ENCODE data around the gene LBHD2. TPM values are rescaled to one million over a fixed set of nuclear protein-coding genes. Genes with fewer than 3 reads are reported as not detected.

LBHD2 gene
- polyA plus RNA-seq, 1 donor (not counting 4 experiments of a cell fraction or from before 2014, with no cell fraction given), result not detected

DNA sequence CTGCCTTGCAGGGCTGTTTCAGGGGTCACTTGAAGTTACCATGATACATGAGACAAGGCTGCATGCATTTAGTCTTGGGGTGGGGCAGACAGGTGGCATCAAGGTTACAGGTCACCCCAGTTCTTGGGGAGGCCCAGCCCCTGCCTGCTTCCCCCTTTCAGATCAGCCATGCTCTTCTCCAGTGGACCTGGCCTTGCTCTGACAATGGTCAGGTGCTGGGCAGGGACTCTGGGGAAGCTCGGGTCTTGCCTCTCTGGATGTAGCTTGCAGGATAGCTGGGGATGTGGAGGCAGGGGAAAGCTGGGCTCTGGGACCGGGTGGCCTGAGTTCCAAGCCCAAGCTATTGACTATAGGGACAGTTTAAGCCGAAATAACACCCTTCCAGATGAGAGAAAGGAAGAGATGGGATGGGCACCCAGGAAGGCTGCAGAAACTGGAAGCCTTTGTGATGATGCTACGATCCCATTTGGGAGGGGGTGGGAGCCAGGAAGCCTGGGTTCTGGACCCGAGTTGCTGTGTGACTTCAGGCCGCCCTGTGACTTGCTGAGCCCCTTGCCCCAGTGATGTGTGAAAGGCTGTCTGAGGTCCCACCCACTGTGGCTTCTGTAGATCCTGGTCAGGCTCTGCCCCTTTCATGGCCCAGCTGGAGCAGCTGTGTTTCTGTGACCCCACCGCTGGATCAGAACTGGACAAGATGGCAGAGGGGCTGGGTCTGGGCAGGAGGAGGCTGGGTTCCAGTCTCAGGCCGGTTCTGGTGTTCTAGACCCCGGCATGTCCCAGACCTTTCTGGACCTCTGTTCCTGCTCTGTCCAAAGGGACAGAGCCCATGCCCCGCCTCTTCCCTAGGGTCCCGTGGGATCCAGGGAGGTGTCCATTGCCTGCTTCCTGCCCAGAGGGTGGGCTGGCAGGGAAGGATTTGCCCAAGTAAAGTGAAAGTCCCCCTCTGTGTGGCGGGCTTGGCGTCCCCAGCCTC, 41.4 kb downstream of the LBHD2 start:
- Histone ChIP-seq H3K27me3 (ENCODE audit: control insufficient read depth, extremely low read depth, insufficient read depth, low read length) (peaks cover 54% of the 10 kb centered on the region), H3K79me2 (ENCODE audit: control insufficient read depth, insufficient read depth, low read length) (no peaks in the 10 kb centered on the region), H3K9me1 (ENCODE audit: control insufficient read depth, extremely low read depth, insufficient read depth, low read length) (no peaks in the 10 kb centered on the region), H3K9ac (ENCODE audit: control insufficient read depth, extremely low read depth, insufficient read depth, low read length) (no peak overlapping the region), H3K4me3 (ENCODE audit: control insufficient read depth in 2 of 3, extremely low read depth in 1 of 3, insufficient read depth in 2 of 3, low read depth in 1 of 3, low read length in 3 of 3) (no peak overlapping the region), H3K4me2 (ENCODE audit: control insufficient read depth, extremely low read depth, insufficient read depth, low read depth, low read length) (no peak overlapping the region), H2AFZ (ENCODE audit: control insufficient read depth, low read length) (no peak overlapping the region), H3K36me3 (ENCODE audit: control insufficient read depth in 2 of 2, extremely low read depth in 1 of 2, insufficient read depth in 2 of 2, low read length in 2 of 2) (no peaks in the 10 kb centered on the region), H3K9me3 (ENCODE audit: control insufficient read depth, low read depth, low read length) (no peaks in the 10 kb centered on the region), H4K20me1 (ENCODE audit: control insufficient read depth, extremely low read depth, insufficient read depth, low read length) (peaks cover 2% of the 10 kb centered on the region), H3K27ac (ENCODE audit: control insufficient read depth, insufficient read depth, low read length) (no peak overlapping the region), H3K4me1 (ENCODE audit: control insufficient read depth, extremely low read depth, insufficient read depth, low read length) (peaks cover 36% of the 10 kb centered on the region)
- FAIRE-seq, result no peak
- dilution Hi-C loops (cut with MboI; ENCODE audit: extremely low pct_ligation_motif_present, low sequenced_read_pairs), result no loop called here
- TF ChIP-seq, protein P1, sequence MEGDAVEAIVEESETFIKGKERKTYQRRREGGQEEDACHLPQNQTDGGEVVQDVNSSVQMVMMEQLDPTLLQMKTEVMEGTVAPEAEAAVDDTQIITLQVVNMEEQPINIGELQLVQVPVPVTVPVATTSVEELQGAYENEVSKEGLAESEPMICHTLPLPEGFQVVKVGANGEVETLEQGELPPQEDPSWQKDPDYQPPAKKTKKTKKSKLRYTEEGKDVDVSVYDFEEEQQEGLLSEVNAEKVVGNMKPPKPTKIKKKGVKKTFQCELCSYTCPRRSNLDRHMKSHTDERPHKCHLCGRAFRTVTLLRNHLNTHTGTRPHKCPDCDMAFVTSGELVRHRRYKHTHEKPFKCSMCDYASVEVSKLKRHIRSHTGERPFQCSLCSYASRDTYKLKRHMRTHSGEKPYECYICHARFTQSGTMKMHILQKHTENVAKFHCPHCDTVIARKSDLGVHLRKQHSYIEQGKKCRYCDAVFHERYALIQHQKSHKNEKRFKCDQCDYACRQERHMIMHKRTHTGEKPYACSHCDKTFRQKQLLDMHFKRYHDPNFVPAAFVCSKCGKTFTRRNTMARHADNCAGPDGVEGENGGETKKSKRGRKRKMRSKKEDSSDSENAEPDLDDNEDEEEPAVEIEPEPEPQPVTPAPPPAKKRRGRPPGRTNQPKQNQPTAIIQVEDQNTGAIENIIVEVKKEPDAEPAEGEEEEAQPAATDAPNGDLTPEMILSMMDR (optimal IDR thresholded peaks at IDR 0.05 in 1 of 3, IDR thresholded peaks at IDR 0.05 in 1 of 3, conservative IDR thresholded peaks at IDR 0.05 in 1 of 3; ENCODE audit: extremely low read depth in 1 of 3, insufficient read depth in 2 of 3, low read length in 3 of 3), result no peak
- no peak for DNase-seq (ENCODE audit: low read depth, low spot score)

DNA sequence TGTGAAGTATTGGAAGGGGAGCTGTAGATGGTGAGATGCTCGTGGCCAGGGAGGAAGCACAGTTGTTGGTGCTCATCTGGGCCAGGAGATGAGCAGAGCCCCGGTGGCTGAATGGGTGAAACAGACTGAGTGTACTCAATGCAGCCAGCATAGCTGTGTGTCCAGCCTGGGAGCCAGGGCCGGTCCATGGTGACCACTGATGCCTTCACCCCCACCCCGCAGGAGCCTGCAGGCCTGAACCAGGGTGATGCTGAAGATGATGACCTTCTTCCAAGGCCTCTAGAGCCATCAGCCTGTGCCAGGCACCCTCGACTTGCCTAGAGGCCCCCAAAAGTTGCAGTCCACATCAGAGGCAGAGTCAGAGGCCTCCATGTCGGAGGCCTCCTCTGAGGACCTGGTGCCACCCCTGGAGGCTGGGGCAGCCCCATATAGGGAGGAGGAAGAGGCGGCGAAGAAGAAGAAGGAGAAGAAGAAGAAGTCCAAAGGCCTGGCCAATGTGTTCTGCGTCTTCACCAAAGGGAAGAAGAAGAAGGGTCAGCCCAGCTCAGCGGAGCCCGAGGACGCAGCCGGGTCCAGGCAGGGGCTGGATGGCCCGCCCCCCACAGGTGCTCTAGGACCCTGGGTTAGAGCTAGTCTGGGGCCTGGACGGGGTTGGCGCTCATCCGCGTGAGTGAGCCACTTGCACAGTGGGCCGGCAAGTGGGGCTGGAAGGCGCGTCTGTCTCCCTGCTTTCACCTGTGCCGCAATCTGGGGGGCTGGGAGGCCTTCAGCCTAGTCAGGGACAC, 42.3 kb downstream of the LBHD2 start:
- no peak for DNase-seq (ENCODE audit: low read depth, low spot score)
- TF ChIP-seq, protein P1 (optimal IDR thresholded peaks at IDR 0.05 in 1 of 3, IDR thresholded peaks at IDR 0.05 in 1 of 3, conservative IDR thresholded peaks at IDR 0.05 in 1 of 3; ENCODE audit: extremely low read depth in 1 of 3, insufficient read depth in 2 of 3, low read length in 3 of 3), result no peak
- no peak for TF ChIP-seq EZH2 (IDR thresholded peaks at IDR 0.05; ENCODE audit: low read length)
- Histone ChIP-seq H3K4me3 (ENCODE audit: control insufficient read depth in 2 of 3, extremely low read depth in 1 of 3, insufficient read depth in 2 of 3, low read depth in 1 of 3, low read length in 3 of 3) (peak overlapping the region; percentile 10 to 34 (median 20)), H4K20me1 (ENCODE audit: control insufficient read depth, extremely low read depth, insufficient read depth, low read length) (peaks cover 2% of the 10 kb centered on the region), H3K4me1 (ENCODE audit: control insufficient read depth, extremely low read depth, insufficient read depth, low read length) (peaks cover 45% of the 10 kb centered on the region), H3K36me3 (ENCODE audit: control insufficient read depth in 2 of 2, extremely low read depth in 1 of 2, insufficient read depth in 2 of 2, low read length in 2 of 2) (no peaks in the 10 kb centered on the region), H2AFZ (ENCODE audit: control insufficient read depth, low read length) (no peak overlapping the region), H3K27ac (ENCODE audit: control insufficient read depth, insufficient read depth, low read length) (no peak overlapping the region), H3K9me3 (ENCODE audit: control insufficient read depth, low read depth, low read length) (no peaks in the 10 kb centered on the region), H3K9me1 (ENCODE audit: control insufficient read depth, extremely low read depth, insufficient read depth, low read length) (no peaks in the 10 kb centered on the region), H3K27me3 (ENCODE audit: control insufficient read depth, extremely low read depth, insufficient read depth, low read length) (peaks cover 50% of the 10 kb centered on the region), H3K9ac (ENCODE audit: control insufficient read depth, extremely low read depth, insufficient read depth, low read length) (no peak overlapping the region), H3K79me2 (ENCODE audit: control insufficient read depth, insufficient read depth, low read length) (no peaks in the 10 kb centered on the region), H3K4me2 (ENCODE audit: control insufficient read depth, extremely low read depth, insufficient read depth, low read depth, low read length) (peak overlapping the region; percentile 51)
- FAIRE-seq, result no peak
- dilution Hi-C loops (cut with MboI; ENCODE audit: extremely low pct_ligation_motif_present, low sequenced_read_pairs), result no loop called here

Data from keratinocyte (primary cell).